Stimulated activated CD4-positive, alpha-beta T cell treated with anti-CD3 and anti-CD28 coated beads, Interleukin-1b, Interleukin-23, amount 100 ng/mL, for 4 hours (primary cell): ENCODE results near the gene SSBP2.
"Not testable (repeated sequence)": the region's sequence is repeated elsewhere in the genome, so short reads cannot be mapped to it uniquely, and the experiment has no call there.

ENCODE experiments used
- DNase-seq, 2 donors: peaks; one replicate each; pipeline ENCODE4 v3.0.0-alpha.2; 2020; ENCODE audit warnings: low read depth in 2 of 2

Gene SSBP2

GRCh38 chr5:81530919-81531318 is 220.0 kb downstream of the SSBP2 start:
- no peak for DNase-seq

- DNase-seq = no peak
These were observed 225.2 kb downstream of the SSBP2 start for GRCh38 chr5:81525690-81526089.

- no peak for DNase-seq
These were observed 226.9 kb downstream of the SSBP2 start for GRCh38 chr5:81524015-81524414.

- no peak for DNase-seq
These were observed 228.3 kb downstream of the SSBP2 start for GRCh38 chr5:81522571-81522970.

- DNase-seq = no peak
These were observed 230.1 kb downstream of the SSBP2 start for GRCh38 chr5:81520769-81521168.

GRCh38 chr5:81519217-81519905 is 231.5 kb downstream of the SSBP2 start:
- DNase-seq = no peak

GRCh38 chr5:81517462-81517861 is 233.4 kb downstream of the SSBP2 start:
- DNase-seq = no peak

- no peak for DNase-seq
These were observed 234.8 kb downstream of the SSBP2 start for GRCh38 chr5:81516091-81516490.

- DNase-seq = no peak
These were observed 236.9 kb downstream of the SSBP2 start for GRCh38 chr5:81513982-81514381.

- DNase-seq = no peak
These were observed 237.4 kb downstream of the SSBP2 start for GRCh38 chr5:81513473-81513872.

GRCh38 chr5:81506900-81507588 is 243.9 kb downstream of the SSBP2 start:
- no peak for DNase-seq

- no peak for DNase-seq
These were observed 244.5 kb downstream of the SSBP2 start for GRCh38 chr5:81506378-81506777.

GRCh38 chr5:81505672-81506071 is 245.2 kb downstream of the SSBP2 start:
- DNase-seq = no peak

GRCh38 chr5:81503602-81504001 is 247.3 kb downstream of the SSBP2 start:
- not testable (repeated sequence) for DNase-seq

- no peak for DNase-seq
These were observed 255.6 kb downstream of the SSBP2 start for GRCh38 chr5:81495286-81495685.

- DNase-seq = no peak
These were observed 262.0 kb downstream of the SSBP2 start for GRCh38 chr5:81488862-81489261.

GRCh38 chr5:81486711-81487110 is 264.2 kb downstream of the SSBP2 start:
- no peak for DNase-seq

GRCh38 chr5:81482595-81482994 is 268.3 kb downstream of the SSBP2 start:
- DNase-seq = no peak

- DNase-seq = not testable (repeated sequence)
These were observed 277.5 kb downstream of the SSBP2 start for GRCh38 chr5:81473395-81473794.

GRCh38 chr5:81469676-81470075 is 281.2 kb downstream of the SSBP2 start:
- DNase-seq = no peak

GRCh38 chr5:81450940-81451339 is 300.0 kb downstream of the SSBP2 start:
- no peak for DNase-seq

GRCh38 chr5:81435023-81435422 is 315.9 kb downstream of the SSBP2 start:
- DNase-seq = no peak

GRCh38 chr5:81429985-81430384 is 320.9 kb downstream of the SSBP2 start:
- DNase-seq = no peak

GRCh38 chr5:81429363-81429762 is 321.5 kb downstream of the SSBP2 start:
- DNase-seq = no peak
